Measurements from ENCODE around the gene MLIP. TPM values are rescaled to one million over a fixed set of nuclear protein-coding genes. Genes with fewer than 3 reads are reported as not detected.
A peak's percentile ranks its signal among the peaks of the same experiment; 100 is the strongest.

The MLIP gene
- polyA plus RNA-seq, 1 donor, result 0.30 TPM

- no peak for DNase-seq
Observed at GRCh38 chr6:54097753-54098152, 13.5 kb upstream of the MLIP start.

- no peak for DNase-seq
Observed at GRCh38 chr6:54098450-54099044, 12.7 kb upstream of the MLIP start.

DNA sequence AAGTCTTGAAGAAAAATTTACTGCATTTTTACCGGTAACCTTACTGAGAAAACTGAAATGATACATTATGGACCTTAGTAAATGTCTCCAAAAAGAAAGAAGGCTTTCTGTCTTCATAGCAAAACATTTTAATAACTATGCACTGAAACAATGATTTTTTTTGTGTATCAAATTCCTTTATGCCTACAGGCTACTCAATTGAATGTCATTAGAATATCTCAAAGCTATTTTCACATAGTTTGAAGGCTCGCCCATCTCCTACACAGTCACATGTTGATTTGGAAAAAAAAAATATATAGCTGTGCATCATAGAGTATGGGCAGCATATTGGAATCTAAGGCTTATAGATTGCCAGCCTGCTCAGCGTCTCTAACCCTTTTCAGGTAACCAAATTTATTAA lies 12.0 kb upstream of the MLIP start:
- no peak for DNase-seq

DNA sequence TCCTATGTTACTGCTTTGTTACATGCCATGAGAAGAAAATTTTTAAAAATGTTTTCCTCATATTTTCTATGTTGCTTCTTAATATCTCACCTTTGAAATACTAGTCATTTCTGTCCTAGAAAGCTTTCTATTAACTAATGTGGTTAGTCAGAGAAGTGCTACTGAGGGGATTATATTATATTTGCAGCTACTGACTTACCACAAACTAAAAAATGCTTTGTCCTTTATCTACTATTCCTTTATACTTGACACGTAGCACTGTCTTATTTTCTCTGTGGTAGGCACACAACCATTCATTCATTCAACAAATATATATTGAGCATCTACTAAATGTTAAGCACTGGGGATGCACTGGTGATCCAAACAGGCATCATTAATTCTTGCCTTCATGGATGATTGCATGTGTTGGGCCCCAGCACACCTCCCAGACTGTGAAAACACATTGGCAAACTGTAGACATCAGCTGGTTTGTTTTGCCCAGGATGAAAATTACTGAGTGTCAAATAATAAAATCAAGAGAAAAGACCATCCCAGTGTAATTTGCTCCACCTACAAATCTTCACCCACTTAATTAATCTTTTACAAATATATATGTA lies 10.7 kb upstream of the MLIP start:
- no peak for DNase-seq

DNA sequence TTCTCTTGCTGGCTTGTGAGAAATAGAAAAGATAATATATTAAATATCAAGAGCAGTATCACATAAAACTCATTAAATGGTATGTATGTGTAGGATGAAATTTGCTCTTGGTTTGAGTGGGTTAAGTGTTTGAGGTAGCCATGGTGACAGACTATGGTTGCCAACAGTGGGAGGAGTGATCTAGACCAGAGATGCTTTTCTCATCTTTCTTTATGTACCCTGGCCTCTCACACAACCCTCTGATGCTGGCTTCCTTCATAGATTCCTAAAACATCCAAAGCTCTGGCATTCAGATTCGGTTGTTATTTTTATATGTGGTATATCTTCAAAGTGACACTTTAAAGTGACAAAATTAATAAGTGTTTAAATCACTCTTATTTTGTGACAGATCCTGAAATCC lies 9.0 kb upstream of the MLIP start:
- no peak for DNase-seq

DNA sequence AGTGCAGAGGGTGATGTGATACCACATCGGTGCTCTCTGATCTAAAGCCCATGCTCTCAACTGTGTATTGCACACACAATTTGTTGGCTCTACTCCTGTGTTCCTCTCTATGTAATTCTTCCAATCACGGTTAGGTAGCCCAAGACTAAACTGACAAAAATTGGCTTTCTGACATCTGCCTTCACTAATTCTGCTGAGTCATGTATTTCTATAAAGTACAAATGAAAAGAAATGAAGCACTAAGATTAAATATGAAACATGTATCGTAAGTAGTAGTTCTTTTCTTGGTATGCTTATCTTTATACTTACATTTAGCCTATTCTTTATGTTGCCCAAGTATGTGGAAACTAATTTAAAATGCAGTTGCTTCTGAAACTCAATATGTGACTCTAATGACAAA lies 7.7 kb upstream of the MLIP start:
- no peak for DNase-seq

GRCh38 chr6:54106727-54107126 lies 4.5 kb upstream of the MLIP start:
- DNase-seq, result no peak

GRCh38 chr6:54107470-54108090 lies 3.7 kb upstream of the MLIP start:
- DNase-seq, result no peak

DNA sequence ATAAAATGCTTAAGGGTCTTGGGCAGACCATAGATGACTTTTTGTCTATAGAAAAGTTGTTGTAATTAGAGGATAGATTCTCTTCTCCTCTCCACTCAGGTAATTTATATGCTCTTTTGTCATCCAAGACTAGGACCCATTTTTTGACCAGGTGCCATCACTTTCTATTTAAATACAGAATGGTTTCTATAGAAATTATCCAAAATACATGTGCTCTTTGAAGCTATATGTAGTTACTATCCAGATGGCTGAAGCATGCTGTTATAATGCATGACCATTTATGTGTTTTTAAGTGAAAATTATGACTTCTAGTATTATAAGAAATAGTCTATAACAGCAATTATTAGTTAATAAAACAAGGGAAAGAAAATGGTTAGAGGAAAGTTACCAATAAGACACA lies 3.0 kb upstream of the MLIP start:
- no peak for DNase-seq

DNA sequence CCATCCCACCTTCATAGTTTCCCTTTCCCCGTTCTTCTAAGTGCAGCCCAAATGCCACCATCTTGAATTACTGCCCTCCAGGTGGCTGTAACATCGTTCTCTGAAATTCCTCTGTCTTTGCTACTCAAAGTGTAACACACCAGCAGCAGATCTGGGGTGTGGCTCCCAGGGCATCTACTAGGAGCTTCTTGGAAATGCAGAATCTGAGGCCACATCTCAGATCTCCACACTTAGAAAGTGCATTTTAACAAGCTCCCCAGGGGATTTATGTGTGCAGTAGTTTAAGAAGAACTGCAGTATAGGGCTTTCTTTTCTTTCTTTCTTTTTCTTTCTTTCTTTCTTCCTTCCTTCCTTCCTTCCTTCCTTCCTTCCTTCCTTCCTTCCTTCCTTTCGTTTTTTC lies 1.7 kb upstream of the MLIP start:
- no peak for DNase-seq

GRCh38 chr6:54112151-54112650 lies 958 bp downstream of the MLIP start:
- DNase-seq, result no peak

- no peak for DNase-seq
Observed at GRCh38 chr6:54114991-54115390, 3.7 kb downstream of the MLIP start.

GRCh38 chr6:54115966-54116365 lies 4.7 kb downstream of the MLIP start:
- no peak for DNase-seq

DNA sequence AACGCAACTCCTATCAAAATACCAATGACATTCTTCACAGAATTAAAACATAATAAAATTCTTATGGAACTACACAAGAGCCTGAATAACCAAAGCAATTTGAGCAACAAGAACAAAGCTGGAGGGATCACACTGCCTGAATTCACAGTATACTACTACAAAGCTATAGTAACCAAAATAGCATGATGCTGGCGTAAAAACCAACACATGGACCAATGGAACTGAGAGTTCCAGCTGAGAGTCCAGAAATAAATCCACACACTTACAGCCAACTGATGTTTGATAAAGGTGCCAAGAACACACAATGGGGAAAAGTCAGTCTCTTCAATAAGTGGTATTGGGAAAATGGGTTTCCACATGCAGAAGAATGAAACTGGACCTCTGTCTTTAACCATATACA lies 6.9 kb downstream of the MLIP start:
- DNase-seq, result no peak

DNA sequence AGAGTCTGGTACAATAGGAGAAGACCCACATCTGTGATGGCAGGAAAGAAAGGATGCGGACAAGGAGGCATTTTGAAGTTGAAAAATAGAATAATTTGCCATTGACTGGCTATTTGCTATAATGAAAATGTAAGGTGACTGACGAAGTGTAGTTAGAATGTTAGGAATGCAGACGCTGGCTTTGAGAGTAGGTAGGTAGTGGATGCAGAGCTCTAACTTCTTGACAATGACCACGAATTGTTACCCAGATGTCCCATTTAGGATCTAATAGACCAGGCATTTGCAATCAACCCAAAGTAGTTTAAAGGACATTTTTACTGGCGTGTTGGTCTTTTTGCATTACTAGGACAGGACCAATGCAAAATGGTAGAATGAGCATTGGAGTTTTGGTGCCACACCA lies 14.2 kb downstream of the MLIP start:
- DNase-seq, result no peak

GRCh38 chr6:54130179-54130578 lies 18.9 kb downstream of the MLIP start:
- DNase-seq, result no peak

GRCh38 chr6:54132587-54132986 lies 21.3 kb downstream of the MLIP start:
- DNase-seq, result no peak

- no peak for DNase-seq
Observed at GRCh38 chr6:54133186-54133585, 21.9 kb downstream of the MLIP start.

DNA sequence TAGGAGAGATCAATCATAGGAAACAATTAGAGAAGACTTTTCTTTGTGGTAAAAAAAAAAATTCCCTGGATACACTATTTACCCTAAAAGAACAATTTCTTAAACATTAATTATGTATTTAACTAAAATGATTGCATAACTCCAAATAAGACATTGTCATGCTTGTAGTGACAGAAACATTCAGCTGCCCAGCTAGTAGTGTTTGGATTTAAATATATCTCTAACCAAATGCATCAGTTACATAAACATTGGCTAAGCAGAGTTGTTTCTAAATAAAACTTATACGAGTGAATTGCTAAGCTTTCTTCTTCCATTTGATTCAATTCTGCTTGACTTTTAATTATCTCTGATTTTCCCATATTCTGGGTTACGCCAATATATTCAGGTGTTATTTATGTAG lies 23.7 kb downstream of the MLIP start:
- DNase-seq, result no peak

DNA sequence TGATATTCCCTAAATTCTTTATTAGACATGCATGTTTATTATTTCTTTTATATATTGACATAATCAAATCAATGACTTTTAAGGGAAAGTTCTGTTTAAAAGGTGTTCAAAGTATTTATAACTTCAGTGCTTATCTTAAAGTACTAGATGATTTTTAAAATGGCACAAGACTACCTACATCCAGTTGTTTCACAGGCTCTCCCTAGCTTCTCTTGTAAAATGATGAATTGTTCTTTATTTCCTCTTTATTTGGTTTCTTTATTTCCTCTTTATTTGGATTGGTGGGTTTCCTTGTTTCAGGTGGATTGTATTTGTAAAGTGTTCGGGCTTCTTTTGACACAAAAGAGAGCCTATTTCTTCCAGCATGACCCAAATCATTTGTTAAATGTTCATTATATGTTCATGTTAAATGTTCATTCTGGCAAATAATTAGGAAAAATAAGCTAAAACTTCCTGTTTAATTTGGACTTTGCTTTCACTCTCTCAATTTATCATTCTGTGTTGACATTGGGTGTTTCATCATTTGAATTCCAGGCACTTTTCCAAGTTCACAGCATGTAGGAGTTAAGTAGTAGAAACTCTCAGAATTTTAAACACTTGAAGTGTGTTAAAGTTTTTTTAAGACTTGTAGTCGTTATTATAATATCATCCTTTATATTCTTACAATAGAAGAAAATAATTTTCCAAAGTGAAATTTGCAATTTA lies 24.6 kb downstream of the MLIP start:
- DNase-seq, result peak; percentile 28

- DNase-seq, result no peak
Observed at GRCh38 chr6:54138795-54139194, 27.6 kb downstream of the MLIP start.

DNA sequence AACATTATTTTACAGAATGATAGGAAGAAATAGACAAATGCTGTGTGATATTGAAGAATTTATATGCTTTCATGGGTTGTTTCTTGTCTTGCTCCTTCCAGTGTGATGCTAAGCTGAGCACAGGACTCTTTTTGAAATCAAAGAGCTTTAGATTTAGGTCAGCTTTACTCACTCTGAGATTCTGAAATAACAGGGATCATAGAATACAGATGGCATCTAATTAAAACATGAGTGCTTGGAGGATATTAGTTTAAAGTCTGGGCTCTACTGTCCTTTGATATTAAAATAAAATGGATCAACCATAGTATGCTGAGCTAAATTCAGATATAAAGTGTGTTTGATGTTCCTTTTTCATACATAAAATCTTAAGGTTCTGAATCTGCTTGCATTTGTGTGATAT lies 29.6 kb downstream of the MLIP start:
- no peak for DNase-seq

GRCh38 chr6:54142889-54143519 lies 31.8 kb downstream of the MLIP start:
- no peak for DNase-seq

Data from left kidney (tissue), 2 donors.